GM19328 (cell line): ENCODE measurements around the gene ELMO1.

Experiments used
- ATAC-seq: cut with Tn5 transposase; IDR thresholded peaks from one replicate; pipeline ENCODE4 v1.9.1; 2021; ENCODE audit warnings: mild to moderate bottlenecking, moderate library complexity; ENCODE audit not compliant: unreplicated experiment

Gene ELMO1

GRCh38 chr7:37320140-37320847 lies 128.4 kb downstream of the ELMO1 start:
- no peak for ATAC-seq

GRCh38 chr7:37318541-37318940 lies 130.1 kb downstream of the ELMO1 start:
- no peak for ATAC-seq

GRCh38 chr7:37315772-37316715 lies 132.6 kb downstream of the ELMO1 start:
- ATAC-seq: no peak

GRCh38 chr7:37312608-37313007 lies 136.1 kb downstream of the ELMO1 start:
- no peak for ATAC-seq

- no peak for ATAC-seq
These were observed 137.3 kb downstream of the ELMO1 start for GRCh38 chr7:37311355-37311754.

GRCh38 chr7:37310327-37311080 lies 138.2 kb downstream of the ELMO1 start:
- ATAC-seq: no peak

- no peak for ATAC-seq
These were observed 139.2 kb downstream of the ELMO1 start for GRCh38 chr7:37309493-37309892.

GRCh38 chr7:37304921-37305320 lies 143.7 kb downstream of the ELMO1 start:
- ATAC-seq: no peak

- ATAC-seq: no peak
These were observed 151.1 kb downstream of the ELMO1 start for GRCh38 chr7:37297546-37297945.

GRCh38 chr7:37295401-37295800 lies 153.3 kb downstream of the ELMO1 start:
- no peak for ATAC-seq

- ATAC-seq: no peak
These were observed 157.9 kb downstream of the ELMO1 start for GRCh38 chr7:37290731-37291130.

- no peak for ATAC-seq
These were observed 158.9 kb downstream of the ELMO1 start for GRCh38 chr7:37289781-37290180.

- ATAC-seq: no peak
These were observed 159.3 kb downstream of the ELMO1 start for GRCh38 chr7:37289367-37289766.

- ATAC-seq: no peak
These were observed 161.4 kb downstream of the ELMO1 start for GRCh38 chr7:37287131-37287855.

- ATAC-seq: no peak
These were observed 162.2 kb downstream of the ELMO1 start for GRCh38 chr7:37286454-37286832.

- ATAC-seq: no peak
These were observed 162.8 kb downstream of the ELMO1 start for GRCh38 chr7:37285706-37286453.

GRCh38 chr7:37284805-37285231 lies 163.8 kb downstream of the ELMO1 start:
- ATAC-seq: no peak

- ATAC-seq: no peak
These were observed 164.4 kb downstream of the ELMO1 start for GRCh38 chr7:37284285-37284684.

GRCh38 chr7:37283716-37284115 lies 164.9 kb downstream of the ELMO1 start:
- ATAC-seq: no peak

- ATAC-seq: no peak
These were observed 165.7 kb downstream of the ELMO1 start for GRCh38 chr7:37282927-37283326.
